Kidney (tissue), 14 donors: ENCODE measurements around the gene SORCS3. TPM values are rescaled to one million over a fixed set of nuclear protein-coding genes. Genes with fewer than 3 reads are reported as not detected.
A peak's percentile ranks its signal among the peaks of the same experiment; 100 is the strongest.

ENCODE experiments used
- DNase-seq, 5 donors: peaks; one replicate each; pipeline ENCODE4 v3.0.0-alpha.2; 2013 to 2020
- FAIRE-seq: peaks from 2 replicates; lab custom pipeline; 2012; peaks lifted over from hg19 to GRCh38; lab: Jason Lieb, UNC
- H3K27ac ChIP-seq, 2 donors: one replicate each; pipeline ENCODE4 v1.7.0; 2013; ENCODE audit warnings: low read depth in 2 of 2, low read length in 2 of 2, inconsistent platforms in 1 of 2
- H3K27me3 ChIP-seq: one replicate; pipeline ENCODE4 v1.7.1; 2013; ENCODE audit warnings: low read length, inconsistent platforms; ENCODE audit not compliant: control insufficient read depth, insufficient read depth
- H3K36me3 ChIP-seq, 3 donors: one replicate each; pipeline versions ENCODE4 v1.7.0 to v1.7.1; 2013; ENCODE audit warnings: low read length in 3 of 3, control low read depth in 1 of 3, inconsistent platforms in 1 of 3; ENCODE audit not compliant: insufficient read depth in 3 of 3, control insufficient read depth in 2 of 3
- H3K4me1 ChIP-seq, 3 donors: one replicate each; pipeline versions ENCODE4 v1.7.0 to v1.7.1; 2013; ENCODE audit warnings: low read length in 3 of 3, inconsistent platforms in 1 of 3, low read depth in 1 of 3; ENCODE audit not compliant: control insufficient read depth in 2 of 3, insufficient read depth in 2 of 3
- H3K4me3 ChIP-seq, 3 donors: one replicate each; pipeline versions ENCODE4 v1.7.0 to v1.8.1; 2013; ENCODE audit warnings: low read length in 3 of 3, control low read depth in 1 of 3, inconsistent platforms in 1 of 3
- H3K9ac ChIP-seq, 3 donors: one replicate each; pipeline versions ENCODE4 v1.7.0 to v1.7.1; 2013; ENCODE audit warnings: low read length in 3 of 3, control low read depth in 1 of 3, inconsistent platforms in 1 of 3
- H3K9me3 ChIP-seq, 3 donors: one replicate each; pipeline versions ENCODE4 v1.7.0 to v1.7.1; 2013; ENCODE audit warnings: low read length in 3 of 3, control low read depth in 1 of 3, inconsistent platforms in 1 of 3; ENCODE audit not compliant: control insufficient read depth in 2 of 3, insufficient read depth in 1 of 3
- intact Hi-C: fragments of 100-400 bp; cut with DNase I; formaldehyde crosslinking; loops from one replicate; pipeline ENCODE4 v1.11.1; 2022
- polyA plus RNA-seq: library from polyadenylated mRNA; stranded (reverse); fragments of 350-450 nt; fragmentation: Illumina TruSeq; extraction: RNeasy Lipid Tissue Mini Kit (QIAGEN cat#74804); gene quantifications from one replicate; pipeline ENCODE4 v1.2.3, GENCODE V29; 2014; ENCODE audit warnings: low read depth, low replicate concordance; ENCODE audit not compliant: insufficient read depth
- total RNA-seq: library from RNA; stranded (reverse); fragmentation: NEBNext Ultra II Directional; extraction: Animal tissue kit (Norgen Biotek cat#: 25700); gene quantifications from one replicate; pipeline ENCODE4 v1.2.1, GENCODE V29; 2021
- TF ChIP-seq, protein P1 (sequence below): IDR thresholded peaks from 3 replicates; pipeline ENCODE4 v1.5.1; 2012; ENCODE audit warnings: mild to moderate bottlenecking, moderate library complexity, borderline replicate concordance; ENCODE audit not compliant: insufficient read depth; ENCODE audit errors: extremely low read depth
- donor health status: control.
- donor health status: control.
- donor health status: control.
- donor health status: control.
- donor health status: control.
- donor health status: DM: yes; HTN: yes; CAD: no.
- donor health status: Normal renal cell carcinoma (clear cell type).

SORCS3 gene
- total and polyA plus RNA-seq, 2 donors from 2014 or later: 0.52 to 1.1 TPM

GRCh38 chr10:104735757-104736391 is 94.8 kb downstream of the SORCS3 start:
- no peaks in the 10 kb centered on the region for H3K27me3 ChIP-seq
- no peak for FAIRE-seq
- H3K4me3 ChIP-seq: no peak overlapping the region
- no peak for DNase-seq
- no peak overlapping the region for H3K27ac ChIP-seq
- H3K4me1 ChIP-seq: no peaks in the 10 kb centered on the region
- no peaks in the 10 kb centered on the region for H3K9me3 ChIP-seq
- intact Hi-C loops: no loop called here
- no peaks in the 10 kb centered on the region for H3K36me3 ChIP-seq
- TF ChIP-seq, protein P1, sequence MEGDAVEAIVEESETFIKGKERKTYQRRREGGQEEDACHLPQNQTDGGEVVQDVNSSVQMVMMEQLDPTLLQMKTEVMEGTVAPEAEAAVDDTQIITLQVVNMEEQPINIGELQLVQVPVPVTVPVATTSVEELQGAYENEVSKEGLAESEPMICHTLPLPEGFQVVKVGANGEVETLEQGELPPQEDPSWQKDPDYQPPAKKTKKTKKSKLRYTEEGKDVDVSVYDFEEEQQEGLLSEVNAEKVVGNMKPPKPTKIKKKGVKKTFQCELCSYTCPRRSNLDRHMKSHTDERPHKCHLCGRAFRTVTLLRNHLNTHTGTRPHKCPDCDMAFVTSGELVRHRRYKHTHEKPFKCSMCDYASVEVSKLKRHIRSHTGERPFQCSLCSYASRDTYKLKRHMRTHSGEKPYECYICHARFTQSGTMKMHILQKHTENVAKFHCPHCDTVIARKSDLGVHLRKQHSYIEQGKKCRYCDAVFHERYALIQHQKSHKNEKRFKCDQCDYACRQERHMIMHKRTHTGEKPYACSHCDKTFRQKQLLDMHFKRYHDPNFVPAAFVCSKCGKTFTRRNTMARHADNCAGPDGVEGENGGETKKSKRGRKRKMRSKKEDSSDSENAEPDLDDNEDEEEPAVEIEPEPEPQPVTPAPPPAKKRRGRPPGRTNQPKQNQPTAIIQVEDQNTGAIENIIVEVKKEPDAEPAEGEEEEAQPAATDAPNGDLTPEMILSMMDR: no peak
- no peak overlapping the region for H3K9ac ChIP-seq

DNA sequence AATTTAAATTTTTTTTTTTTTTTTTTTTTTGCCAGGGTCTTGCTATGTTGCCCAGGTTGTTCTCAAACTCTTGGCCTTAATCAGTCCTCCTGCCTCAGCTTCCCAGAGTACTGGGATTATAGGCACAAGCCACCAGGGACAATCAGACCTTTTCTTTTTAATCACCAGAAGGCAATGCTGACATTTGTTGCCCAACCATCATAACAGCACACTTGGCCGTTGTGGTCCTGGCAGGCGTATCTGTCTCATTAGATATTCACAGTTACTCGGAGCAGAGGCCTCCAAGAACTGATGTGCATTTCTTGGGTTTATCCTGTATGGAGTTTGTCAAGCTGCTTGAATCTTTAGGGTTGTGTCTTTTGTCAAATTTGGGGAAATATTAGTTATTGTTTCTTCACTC is 100.0 kb downstream of the SORCS3 start:
- H3K36me3 ChIP-seq: no peaks in the 10 kb centered on the region
- no peaks in the 10 kb centered on the region for H3K4me1 ChIP-seq
- H3K27me3 ChIP-seq: no peaks in the 10 kb centered on the region
- no peak for DNase-seq
- TF ChIP-seq, protein P1: no peak
- no peak overlapping the region for H3K27ac ChIP-seq
- H3K9ac ChIP-seq: no peak overlapping the region
- FAIRE-seq: no peak
- H3K4me3 ChIP-seq: no peak overlapping the region
- intact Hi-C loops: no loop called here
- H3K9me3 ChIP-seq: no peaks in the 10 kb centered on the region

GRCh38 chr10:104744052-104744451 is 103.0 kb downstream of the SORCS3 start:
- no peak overlapping the region for H3K4me3 ChIP-seq
- TF ChIP-seq, protein P1: no peak
- DNase-seq (no peak), FAIRE-seq (no peak)
- H3K36me3 ChIP-seq: no peaks in the 10 kb centered on the region
- intact Hi-C loops: no loop called here
- H3K9ac ChIP-seq: no peak overlapping the region
- no peaks in the 10 kb centered on the region for H3K9me3 ChIP-seq
- no peaks in the 10 kb centered on the region for H3K4me1 ChIP-seq
- H3K27ac ChIP-seq: no peak overlapping the region
- no peaks in the 10 kb centered on the region for H3K27me3 ChIP-seq

GRCh38 chr10:104750291-104750690 is 109.2 kb downstream of the SORCS3 start:
- no peak overlapping the region for H3K4me3 ChIP-seq
- no peak overlapping the region for H3K9ac ChIP-seq
- no peak for FAIRE-seq
- no peaks in the 10 kb centered on the region for H3K9me3 ChIP-seq
- TF ChIP-seq, protein P1: no peak
- no peak overlapping the region for H3K27ac ChIP-seq
- no peaks in the 10 kb centered on the region for H3K36me3 ChIP-seq
- intact Hi-C loops: no loop called here
- no peaks in the 10 kb centered on the region for H3K27me3 ChIP-seq
- no peaks in the 10 kb centered on the region for H3K4me1 ChIP-seq
- DNase-seq: peak in 2 of 5 donors; percentile 19 to 51
